Adrenal gland (tissue), 12 donors: ENCODE results near the gene RSPH4A. TPM values are rescaled to one million over a fixed set of nuclear protein-coding genes. Genes with fewer than 3 reads are reported as not detected.

Experiments
- DNase-seq, 7 donors: peaks; one replicate each; pipeline ENCODE4 v3.0.0-alpha.2; 2019 to 2020
- H3K27ac ChIP-seq, 5 donors: fragments of 200-600 bp; sonication (generic) in 4 of 5; 1 replicate in 3 of 5; 2 replicates in 2 of 5; pipeline versions ENCODE4 v1.5.1 to v1.8.0; 2016 to 2020; ENCODE audit warnings: mild to moderate bottlenecking in 1 of 5
- H3K27me3 ChIP-seq: fragments of 200-600 bp; 2 replicates; pipeline ENCODE4 v1.8.0; 2021
- H3K36me3 ChIP-seq, 2 donors: fragments of 200-600 bp; replicated peaks in 1 of 2; 1 replicate in 1 of 2; 2 replicates in 1 of 2; pipeline versions ENCODE4 v1.5.1 to v1.8.0; 2018 to 2022
- H3K4me1 ChIP-seq, 2 donors: fragments of 200-600 bp; replicated peaks in 1 of 2; 1 replicate in 1 of 2; 2 replicates in 1 of 2; pipeline versions ENCODE4 v1.5.1 to v1.8.0; 2018 to 2021
- H3K4me3 ChIP-seq, 4 donors: fragments of 200-600 bp; sonication (generic) in 3 of 4; one replicate each; pipeline ENCODE4 v1.5.1; 2016 to 2018
- H3K9me3 ChIP-seq, 3 donors: fragments of 200-600 bp; sonication (generic) in 1 of 3; replicated peaks in 1 of 3; 1 replicate in 2 of 3; 2 replicates in 1 of 3; pipeline versions ENCODE4 v1.5.1 to v1.8.0; 2016 to 2021
- CTCF ChIP-seq, 6 experiments: fragments of 450-650 bp in 4 of 6; fragments of 200-600 bp in 2 of 6; sonication (generic) in 1 of 6; IDR thresholded peaks; 1 replicate in 5 of 6; 2 replicates in 1 of 6; pipeline versions ENCODE4 v1.5.1 to v1.8.0; 2016 to 2021; ENCODE audit warnings: antibody characterized with exemption in 6 of 6, mild to moderate bottlenecking in 2 of 6, moderate library complexity in 1 of 6
- POLR2A ChIP-seq, 2 donors: fragments of 450-650 bp; IDR thresholded peaks; one replicate each; pipeline ENCODE4 v1.6.1; 2017; ENCODE audit warnings: antibody characterized with exemption in 2 of 2, mild to moderate bottlenecking in 2 of 2, moderate library complexity in 1 of 2
- WGBS, 4 donors: extraction: QIAGEN DNeasy Blood & Tissue Kit in 2 of 4; methylation state at CpG; one replicate each; pipeline versions ENCODE4 v1.1.5 to v1.1.7; 2013 to 2017; 5-methylcytosine and 5-hydroxymethylcytosine counted together
- intact Hi-C, 2 donors: fragments of 100-400 bp; cut with DNase I; formaldehyde crosslinking; loops; one replicate each; pipeline versions ENCODE4 v1.14.1 to v1.15.0; 2022 to 2023
- polyA plus RNA-seq, 3 donors: library from polyadenylated mRNA; stranded (reverse); fragments of 200-250 nt in 2 of 3; fragments of 350-450 nt in 1 of 3; fragmentation: Illumina TruSeq in 1 of 3; extraction: RNeasy Lipid Tissue Mini Kit (QIAGEN cat#74804) in 1 of 3; gene quantifications; one replicate each; pipeline ENCODE4 v1.2.3, GENCODE V29; 2013 to 2014
- total RNA-seq, 9 donors: library from RNA; depleted of rRNA in 4 of 9; stranded (reverse); fragments of >200 nt in 4 of 9; fragments of 120-200 nt in 1 of 9; fragmentation: NEBNext Ultra II Directional in 1 of 9; extraction: Animal tissue kit (Norgen Biotek cat#: 25700) in 1 of 9; gene quantifications; one replicate each; pipeline versions ENCODE4 v1.1.0 to v1.2.4, GENCODE V29; 2013 to 2023
- donor health status: healthy with polysubstance abuse.
- donor health status: Bipolar disorder and iron deficiency.
- donor health status: DM: yes; HTN: yes; CAD: no.
- donor health status: DM: no; HTN: no; CAD: no.
- donor health status: DM: no; HTN: no; CAD: no.
- donor health status: DM: yes; HTN: yes; CAD: no.

The RSPH4A gene
- total and polyA plus RNA-seq, 12 donors: 0.14 to 1.5 (median 0.58) TPM; not detected in 2

GRCh38 chr6:116649129-116649528 is 32.9 kb downstream of the RSPH4A start:
- H3K36me3 ChIP-seq: peaks cover 0 to 18% of the 10 kb centered on the region in 2 donors

DNA sequence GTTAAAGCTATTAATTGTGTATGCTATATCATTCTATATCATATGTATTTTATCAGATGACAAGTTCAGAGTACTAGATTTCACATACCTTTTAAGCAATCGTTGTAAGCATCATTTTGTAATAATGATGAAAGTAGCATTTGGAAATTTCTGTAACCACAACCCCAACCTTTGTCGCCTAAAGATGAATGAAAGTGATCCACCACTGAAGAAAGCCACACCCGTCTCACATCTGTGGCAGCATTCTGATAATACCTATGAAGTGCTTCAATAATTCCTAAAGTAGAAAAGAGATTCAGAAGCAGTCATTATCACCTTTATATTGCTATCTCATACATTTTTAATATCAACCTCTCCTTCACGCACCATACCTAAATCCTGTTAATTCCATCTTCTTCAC is 35.6 kb downstream of the RSPH4A start:
- Histone ChIP-seq H3K27me3 (no peaks in the 10 kb centered on the region), H3K36me3 (peaks cover 0 to 18% of the 10 kb centered on the region in 2 donors), H3K4me1 (no peaks in the 10 kb centered on the region), H3K4me3 (no peak overlapping the region), H3K27ac (no peak overlapping the region), H3K9me3 (no peaks in the 10 kb centered on the region)
- DNase-seq: no peak
- intact Hi-C loops: no loop called here
- TF ChIP-seq POLR2A (IDR thresholded peaks at IDR 0.05): no peak
- no peak for TF ChIP-seq CTCF (IDR thresholded peaks at IDR 0.05)
- WGBS, 4 donors: 83 to 89% (median 88%) methylated on average over 4 of the region's 4 CpGs

More at GRCh38 chr6:116649129-116649528, 32.9 kb downstream of the RSPH4A start:
- 92 to 96% (median 94%) methylated on average over 3 of the region's 3 CpGs for whole genome bisulfite sequencing, 4 donors
- no peak overlapping the region for H3K4me3 ChIP-seq
- no peaks in the 10 kb centered on the region for H3K27me3 ChIP-seq
- no peak for DNase-seq
- H3K9me3 ChIP-seq: no peaks in the 10 kb centered on the region
- TF ChIP-seq POLR2A (IDR thresholded peaks at IDR 0.05) (no peak), CTCF (IDR thresholded peaks at IDR 0.05) (no peak)
- no peaks in the 10 kb centered on the region for H3K4me1 ChIP-seq
- H3K27ac ChIP-seq: no peak overlapping the region
- intact Hi-C loops: no loop called here

DNA sequence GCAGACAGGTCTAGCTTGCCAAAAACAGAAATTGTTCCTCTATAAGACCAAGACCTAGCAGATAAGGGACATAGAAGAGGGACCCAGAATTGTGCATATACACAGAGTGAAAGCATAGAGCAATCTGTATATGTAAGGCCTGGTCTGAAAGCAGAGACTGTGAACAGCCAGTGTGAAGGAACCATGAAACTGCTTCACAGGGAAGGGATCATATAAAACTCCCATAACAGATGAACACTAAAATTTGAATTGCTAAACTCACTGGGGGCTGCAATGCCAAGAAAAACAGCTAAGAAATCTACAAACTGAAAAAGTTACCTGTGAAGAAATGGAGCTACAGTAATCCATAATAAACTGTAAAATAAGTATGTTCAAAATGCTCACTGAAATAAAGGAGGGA is 45.3 kb downstream of the RSPH4A start:
- Histone ChIP-seq H3K4me3 (no peak overlapping the region), H3K4me1 (peaks cover 0 to 19% of the 10 kb centered on the region in 2 donors), H3K36me3 (peaks cover 0 to 9% of the 10 kb centered on the region in 2 donors), H3K9me3 (no peaks in the 10 kb centered on the region), H3K27me3 (no peaks in the 10 kb centered on the region), H3K27ac (no peak overlapping the region)
- intact Hi-C loops: no loop called here
- DNase-seq: no peak
- TF ChIP-seq CTCF (IDR thresholded peaks at IDR 0.05) (no peak), POLR2A (IDR thresholded peaks at IDR 0.05) (no peak)

- Histone ChIP-seq H3K27me3 (no peaks in the 10 kb centered on the region), H3K9me3 (no peaks in the 10 kb centered on the region), H3K4me1 (peaks cover 0 to 25% of the 10 kb centered on the region in 2 donors), H3K4me3 (no peak overlapping the region), H3K27ac (no peak overlapping the region), H3K36me3 (peaks cover 0 to 9% of the 10 kb centered on the region in 2 donors)
- WGBS, 4 donors: 94 to 100% (median 98%) methylated on average over 1 of the region's 1 CpG
- TF ChIP-seq CTCF (IDR thresholded peaks at IDR 0.05) (no peak), POLR2A (IDR thresholded peaks at IDR 0.05) (no peak)
- no peak for DNase-seq
- intact Hi-C loops: no loop called here
These were observed 45.9 kb downstream of the RSPH4A start for GRCh38 chr6:116662202-116662601.
